ENCODE results near the gene EVC2. TPM values are rescaled to one million over a fixed set of nuclear protein-coding genes. Genes with fewer than 3 reads are reported as not detected.

The EVC2 gene
- total RNA-seq, 1 donor from 2014 or later, result 16.9 TPM

DNA sequence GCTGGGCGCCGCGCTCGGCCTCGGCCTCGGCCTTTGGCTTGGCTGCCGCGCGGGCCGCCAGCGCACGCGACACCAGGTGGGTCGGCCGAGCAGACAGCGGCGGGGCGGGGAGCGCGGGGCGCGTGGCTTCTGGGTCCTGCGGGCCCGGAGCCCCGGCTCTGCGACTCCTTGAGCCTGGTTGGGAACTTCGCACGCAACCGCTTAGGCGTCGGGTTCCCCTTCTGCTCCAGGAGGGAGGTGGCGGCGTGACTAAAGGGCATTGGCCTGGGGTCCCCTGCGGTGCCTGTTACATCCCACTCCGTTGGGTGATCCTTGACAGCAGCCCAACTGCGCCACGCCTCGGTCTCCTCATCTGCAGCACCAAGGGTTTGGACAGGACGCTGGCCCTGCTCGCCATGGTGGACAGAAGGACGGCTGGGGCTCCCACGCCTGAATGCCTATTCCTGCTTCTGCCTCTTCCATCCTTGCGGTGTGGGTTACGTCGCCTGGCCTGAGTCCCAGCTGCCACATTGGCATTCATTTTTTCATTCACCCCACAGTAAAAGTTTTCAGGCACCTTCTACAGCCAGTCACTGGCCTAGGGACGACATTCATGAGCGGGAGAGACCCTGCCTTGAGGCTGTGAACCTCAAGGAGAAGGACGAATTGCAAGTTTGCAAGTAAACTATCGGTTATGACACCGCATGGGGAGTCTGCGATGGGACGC lies 3.3 kb upstream of the EVC2 start:
- Mint-ChIP-seq H3K27ac (peak overlapping the region; percentile 56), H3K4me1 (peaks cover 30% of the 10 kb centered on the region), H3K36me3 (peaks cover 19% of the 10 kb centered on the region), H3K9me3 (peaks cover 9% of the 10 kb centered on the region), H3K27me3 (ENCODE audit: low read depth) (no peaks in the 10 kb centered on the region), H3K4me3 (peak overlapping the region; percentile 77)
- peak in 1 of 2 experiments; percentile 48 for DNase-seq (ENCODE audit: low spot score in 2 of 2, unreplicated experiment in 2 of 2)
- TF ChIP-seq, protein P1, sequence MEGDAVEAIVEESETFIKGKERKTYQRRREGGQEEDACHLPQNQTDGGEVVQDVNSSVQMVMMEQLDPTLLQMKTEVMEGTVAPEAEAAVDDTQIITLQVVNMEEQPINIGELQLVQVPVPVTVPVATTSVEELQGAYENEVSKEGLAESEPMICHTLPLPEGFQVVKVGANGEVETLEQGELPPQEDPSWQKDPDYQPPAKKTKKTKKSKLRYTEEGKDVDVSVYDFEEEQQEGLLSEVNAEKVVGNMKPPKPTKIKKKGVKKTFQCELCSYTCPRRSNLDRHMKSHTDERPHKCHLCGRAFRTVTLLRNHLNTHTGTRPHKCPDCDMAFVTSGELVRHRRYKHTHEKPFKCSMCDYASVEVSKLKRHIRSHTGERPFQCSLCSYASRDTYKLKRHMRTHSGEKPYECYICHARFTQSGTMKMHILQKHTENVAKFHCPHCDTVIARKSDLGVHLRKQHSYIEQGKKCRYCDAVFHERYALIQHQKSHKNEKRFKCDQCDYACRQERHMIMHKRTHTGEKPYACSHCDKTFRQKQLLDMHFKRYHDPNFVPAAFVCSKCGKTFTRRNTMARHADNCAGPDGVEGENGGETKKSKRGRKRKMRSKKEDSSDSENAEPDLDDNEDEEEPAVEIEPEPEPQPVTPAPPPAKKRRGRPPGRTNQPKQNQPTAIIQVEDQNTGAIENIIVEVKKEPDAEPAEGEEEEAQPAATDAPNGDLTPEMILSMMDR (IDR thresholded peaks at IDR 0.05; ENCODE audit: unreplicated experiment), result no peak

DNA sequence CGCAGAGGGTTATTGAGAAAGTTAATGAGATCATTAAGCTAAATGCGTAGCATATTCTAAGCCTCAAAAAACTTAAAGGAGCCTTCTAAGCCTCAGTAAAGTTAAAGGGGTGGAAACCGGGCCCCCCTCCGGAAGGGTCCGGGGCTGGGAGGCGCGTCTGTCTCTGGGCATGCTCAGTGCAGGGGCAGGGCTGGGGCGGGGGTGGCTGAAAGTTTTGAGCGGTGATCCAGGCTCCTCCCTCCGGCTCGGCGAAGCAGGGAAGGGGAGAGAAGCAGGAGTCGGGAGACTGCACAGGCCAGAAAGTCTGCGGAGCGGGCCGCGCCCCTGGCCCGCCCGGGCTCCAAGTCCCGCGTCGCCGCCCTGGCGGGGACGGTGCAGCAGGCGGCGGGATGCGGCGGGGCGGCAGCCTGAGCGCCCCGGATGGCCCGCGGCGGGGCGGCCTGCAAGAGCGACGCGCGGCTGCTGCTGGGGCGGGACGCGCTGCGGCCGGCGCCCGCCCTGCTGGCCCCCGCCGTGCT lies 2.7 kb upstream of the EVC2 start, which contains the start of gene EVC:
EVC (plus strand) TSS at position 241 of the 518 bp plus-strand sequence; CDS start at position 421, 180 bp downstream.
- H3K27me3 Mint-ChIP-seq (ENCODE audit: low read depth), result no peaks in the 10 kb centered on the region
- peak within 1 kb of the TSS; percentile 78 for H3K4me3 Mint-ChIP-seq
- DNase-seq (ENCODE audit: low spot score in 2 of 2, unreplicated experiment in 2 of 2), result peak; percentile 62 to 79
- peak within 1 kb of the TSS; percentile 84 for H3K27ac Mint-ChIP-seq
- peaks cover 9% of the 10 kb centered on the region for H3K9me3 Mint-ChIP-seq
- peaks cover 17% of the 10 kb centered on the region for H3K36me3 Mint-ChIP-seq
- TF ChIP-seq, protein P1 (IDR thresholded peaks at IDR 0.05; ENCODE audit: unreplicated experiment), result no peak
- peaks cover 33% of the 10 kb centered on the region for H3K4me1 Mint-ChIP-seq

DNA sequence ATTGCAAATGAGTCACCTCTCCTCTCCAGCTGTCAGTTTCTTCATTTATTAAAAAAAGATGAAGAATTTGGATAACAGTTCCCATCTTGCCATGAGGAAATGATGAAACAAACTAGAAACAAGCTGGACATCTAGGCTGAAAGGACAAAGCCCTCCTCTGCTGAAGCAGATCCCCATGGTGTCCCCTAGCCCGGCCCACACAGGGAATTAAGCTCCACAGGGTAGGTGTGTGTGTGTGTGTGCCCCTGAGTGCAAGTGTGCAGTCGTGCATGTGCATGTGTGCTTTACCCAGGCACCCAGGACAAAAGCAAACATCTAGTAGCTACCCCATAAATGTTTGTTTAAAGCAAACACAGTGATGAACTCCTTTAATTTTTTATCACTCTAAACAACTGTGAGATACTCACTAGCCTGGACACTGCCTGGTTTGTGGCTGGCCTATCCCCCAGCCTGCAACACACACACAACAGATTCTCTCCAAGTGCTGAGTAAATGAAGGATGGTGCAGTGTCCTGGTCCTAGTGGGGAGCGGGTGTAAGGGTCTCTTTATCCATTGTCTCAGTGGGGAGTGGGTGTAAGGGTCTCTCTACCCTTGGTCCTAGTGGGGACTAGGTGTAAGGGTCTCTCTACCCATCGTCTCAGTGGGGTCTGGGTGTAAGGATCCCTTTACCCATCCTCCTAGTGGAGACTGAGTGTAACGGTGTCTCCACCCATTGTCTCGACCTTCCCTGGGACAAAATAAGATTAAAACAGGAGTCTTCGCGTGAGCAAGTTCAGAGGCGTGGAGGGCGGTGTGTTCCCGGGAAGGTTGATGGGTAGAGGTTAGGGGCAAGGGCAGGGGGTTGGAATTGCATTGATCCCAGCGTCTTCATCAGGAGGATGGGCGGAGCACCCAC lies 2.0 kb upstream of the EVC2 start:
- H3K4me3 Mint-ChIP-seq, result peak overlapping the region; percentile 78
- no peaks in the 10 kb centered on the region for H3K27me3 Mint-ChIP-seq (ENCODE audit: low read depth)
- TF ChIP-seq, protein P1 (IDR thresholded peaks at IDR 0.05; ENCODE audit: unreplicated experiment), result no peak
- peak overlapping the region; percentile 84 for H3K27ac Mint-ChIP-seq
- DNase-seq (ENCODE audit: low spot score in 2 of 2, unreplicated experiment in 2 of 2), result no peak
- peaks cover 8% of the 10 kb centered on the region for H3K9me3 Mint-ChIP-seq
- H3K36me3 Mint-ChIP-seq, result peaks cover 20% of the 10 kb centered on the region
- peaks cover 33% of the 10 kb centered on the region for H3K4me1 Mint-ChIP-seq

DNA sequence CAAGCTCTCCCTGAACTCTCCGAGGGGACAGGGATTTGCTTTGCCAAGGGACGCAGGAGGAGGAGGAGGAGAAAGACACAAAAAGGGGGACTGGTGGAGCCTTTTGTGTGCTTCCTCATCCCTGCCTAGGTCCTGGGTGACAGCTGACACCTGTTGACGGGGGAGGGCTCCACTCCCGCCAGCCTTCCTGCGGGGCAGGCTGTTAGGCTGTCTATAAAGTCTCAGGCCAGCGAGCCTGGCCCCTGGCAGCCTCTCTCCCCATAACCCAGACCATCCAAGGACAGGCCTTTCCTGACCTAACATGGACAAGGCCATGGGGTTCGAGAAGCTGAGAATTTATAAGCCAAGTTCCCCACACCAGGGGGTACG lies 832 bp upstream of the EVC2 start:
- H3K9me3 Mint-ChIP-seq, result peaks cover 12% of the 10 kb centered on the region
- H3K27ac Mint-ChIP-seq, result peak overlapping the region; percentile 89
- H3K4me1 Mint-ChIP-seq, result peaks cover 33% of the 10 kb centered on the region
- H3K27me3 Mint-ChIP-seq (ENCODE audit: low read depth), result no peaks in the 10 kb centered on the region
- H3K4me3 Mint-ChIP-seq, result peak overlapping the region; percentile 76
- TF ChIP-seq, protein P1 (IDR thresholded peaks at IDR 0.05; ENCODE audit: unreplicated experiment), result no peak
- DNase-seq (ENCODE audit: low spot score in 2 of 2, unreplicated experiment in 2 of 2), result no peak
- peaks cover 18% of the 10 kb centered on the region for H3K36me3 Mint-ChIP-seq

GRCh38 chr4:5707778-5708448 lies 446 bp downstream of the EVC2 start:
- Mint-ChIP-seq H3K4me1 (peaks cover 33% of the 10 kb centered on the region), H3K36me3 (peaks cover 26% of the 10 kb centered on the region), H3K9me3 (peaks cover 19% of the 10 kb centered on the region), H3K27me3 (ENCODE audit: low read depth) (no peaks in the 10 kb centered on the region), H3K4me3 (peak overlapping the region; percentile 73), H3K27ac (peak overlapping the region; percentile 61)
- no peak for DNase-seq (ENCODE audit: low spot score in 2 of 2, unreplicated experiment in 2 of 2)
- TF ChIP-seq, protein P1 (IDR thresholded peaks at IDR 0.05; ENCODE audit: unreplicated experiment), result no peak
